ENCODE data around the gene STAP1. TPM values are rescaled to one million over a fixed set of nuclear protein-coding genes. Genes with fewer than 3 reads are reported as not detected.
"Not testable (repeated sequence)": the region's sequence is repeated elsewhere in the genome, so short reads cannot be mapped to it uniquely, and the experiment has no call there.

Gene STAP1
- total RNA-seq, 3 donors from 2014 or later = 0.25 to 0.53 (median 0.32) TPM

DNA sequence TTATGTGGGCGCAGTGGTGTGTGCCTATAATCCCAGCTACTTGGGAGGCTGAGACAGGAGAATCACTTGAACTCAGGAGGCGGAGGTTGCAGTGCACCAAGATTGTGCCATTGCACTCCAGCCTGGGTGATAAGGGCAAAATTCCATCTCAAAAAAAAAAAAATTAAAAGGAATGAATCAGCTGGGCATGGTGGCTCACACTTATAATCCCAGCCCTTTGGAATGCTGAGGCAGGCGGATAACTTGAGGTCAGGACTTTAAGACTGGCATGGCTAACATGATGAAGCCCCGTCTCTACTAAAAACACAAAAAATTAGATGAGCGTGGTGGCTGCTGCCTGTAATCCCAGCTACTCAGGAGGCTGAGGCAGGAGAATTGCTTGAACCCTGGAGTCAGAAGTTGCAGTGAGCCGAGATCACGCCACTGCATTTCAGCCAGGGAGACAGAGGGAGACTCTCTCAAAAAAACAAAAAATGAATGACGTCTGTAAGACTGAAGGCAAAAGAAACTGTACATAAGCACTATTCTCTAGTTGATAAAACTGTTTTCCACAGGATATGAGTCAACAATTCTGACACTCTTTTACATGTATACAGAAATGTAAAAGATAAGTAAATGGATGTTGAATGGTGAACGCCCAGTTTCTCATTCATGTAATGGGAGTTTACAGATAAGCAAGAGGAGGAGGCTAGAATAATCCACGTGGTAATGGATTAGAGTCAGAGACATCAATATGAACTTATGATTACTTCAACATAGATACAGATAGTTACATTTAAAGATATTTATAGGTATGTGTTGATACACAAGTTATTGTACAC lies 35.5 kb upstream of the STAP1 start:
- ATAC-seq (no peak), DNase-seq (no peak)
- Histone ChIP-seq H3K4me1 (ENCODE audit: low read depth) (no peaks in the 10 kb centered on the region), H3K36me3 (ENCODE audit: low read depth) (no peaks in the 10 kb centered on the region), H3K9me3 (no peaks in the 10 kb centered on the region), H3K4me3 (no peak overlapping the region)
- TF ChIP-seq CTCF (IDR thresholded peaks at IDR 0.05) = no peak
- intact Hi-C loops (cut with DNase I, micrococcal nuclease) = no loop called here

- H3K4me3 ChIP-seq; ATAC-seq; H3K4me1 ChIP-seq (ENCODE audit: low read depth); H3K9me3 ChIP-seq; intact Hi-C loops (cut with DNase I, micrococcal nuclease); H3K36me3 ChIP-seq (ENCODE audit: low read depth); DNase-seq: not testable (repeated sequence)
Observed at GRCh38 chr4:67524140-67524539, 34.4 kb upstream of the STAP1 start.

- DNase-seq (no peak), ATAC-seq (no peak)
- TF ChIP-seq CTCF (IDR thresholded peaks at IDR 0.05) = no peak
- intact Hi-C loops (cut with DNase I, micrococcal nuclease) = no loop called here
- Histone ChIP-seq H3K4me1 (ENCODE audit: low read depth) (no peaks in the 10 kb centered on the region), H3K36me3 (ENCODE audit: low read depth) (no peaks in the 10 kb centered on the region), H3K9me3 (no peaks in the 10 kb centered on the region), H3K4me3 (no peak overlapping the region)
Observed at GRCh38 chr4:67531379-67531962, 27.1 kb upstream of the STAP1 start.

- H3K9me3 ChIP-seq; intact Hi-C loops (cut with DNase I, micrococcal nuclease); H3K4me3 ChIP-seq; ATAC-seq; H3K4me1 ChIP-seq (ENCODE audit: low read depth); DNase-seq; H3K36me3 ChIP-seq (ENCODE audit: low read depth): not testable (repeated sequence)
Observed at GRCh38 chr4:67532397-67532796, 26.1 kb upstream of the STAP1 start.

DNA sequence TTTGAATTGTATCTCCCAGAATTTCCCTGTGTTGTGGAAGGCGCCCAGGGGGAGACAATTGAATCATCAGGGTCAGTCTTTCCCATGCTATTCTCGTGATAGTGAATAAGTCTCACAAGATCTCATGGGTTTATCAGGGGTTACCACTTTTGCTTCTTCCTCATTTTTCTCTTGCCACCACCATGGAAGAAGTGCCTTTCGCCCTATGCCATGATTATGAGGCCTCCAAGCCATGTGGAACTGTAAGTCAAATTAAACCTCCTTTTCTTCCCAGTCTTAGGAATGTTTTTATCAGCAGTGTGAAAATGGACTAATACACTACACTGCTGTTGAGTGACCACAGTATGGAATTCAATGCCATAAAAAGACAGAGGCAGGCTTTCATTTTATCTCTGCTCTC lies 25.4 kb upstream of the STAP1 start:
- H3K36me3 ChIP-seq (ENCODE audit: low read depth) = no peaks in the 10 kb centered on the region
- ATAC-seq (no peak), DNase-seq (no peak)
- no peaks in the 10 kb centered on the region for H3K4me1 ChIP-seq (ENCODE audit: low read depth)
- intact Hi-C loops (cut with DNase I, micrococcal nuclease) = no loop called here
- H3K4me3 ChIP-seq = no peak overlapping the region
- H3K9me3 ChIP-seq = no peaks in the 10 kb centered on the region
- TF ChIP-seq CTCF (IDR thresholded peaks at IDR 0.05) = no peak

DNA sequence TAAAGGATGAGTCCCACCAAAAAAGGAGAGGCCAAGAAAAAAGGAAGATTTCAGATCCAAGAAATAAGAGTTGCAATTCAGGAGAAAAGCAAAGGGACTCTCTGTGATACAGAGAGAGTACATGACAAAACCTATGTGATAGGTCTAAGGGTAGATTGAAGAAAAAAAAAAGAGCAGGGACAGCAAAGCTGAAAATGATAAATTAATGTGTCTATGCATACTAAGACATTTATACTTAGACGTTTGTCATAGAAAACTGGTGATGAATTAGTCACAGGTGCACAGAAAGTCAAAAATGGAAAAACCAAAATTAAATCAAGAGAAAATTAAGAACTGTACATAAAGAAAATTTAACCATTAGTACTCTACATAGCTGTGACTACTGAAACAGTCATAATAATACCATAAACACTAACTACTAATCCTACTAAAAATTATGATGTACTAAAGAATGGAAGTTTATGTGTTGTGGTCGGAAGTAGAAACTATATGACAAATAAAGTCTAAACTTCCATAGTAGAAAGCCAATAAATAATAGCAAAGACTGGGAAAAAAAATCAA lies 23.2 kb upstream of the STAP1 start:
- ATAC-seq (no peak), DNase-seq (no peak)
- H3K4me3 ChIP-seq = no peak overlapping the region
- H3K36me3 ChIP-seq (ENCODE audit: low read depth) = no peaks in the 10 kb centered on the region
- intact Hi-C loops (cut with DNase I, micrococcal nuclease) = no loop called here
- no peaks in the 10 kb centered on the region for H3K4me1 ChIP-seq (ENCODE audit: low read depth)
- no peaks in the 10 kb centered on the region for H3K9me3 ChIP-seq
- no peak for TF ChIP-seq CTCF (IDR thresholded peaks at IDR 0.05)
